ENCODE data around the gene NCKAP5.
A peak's percentile ranks its signal among the peaks of the same experiment; 100 is the strongest.

NCKAP5 gene

DNA sequence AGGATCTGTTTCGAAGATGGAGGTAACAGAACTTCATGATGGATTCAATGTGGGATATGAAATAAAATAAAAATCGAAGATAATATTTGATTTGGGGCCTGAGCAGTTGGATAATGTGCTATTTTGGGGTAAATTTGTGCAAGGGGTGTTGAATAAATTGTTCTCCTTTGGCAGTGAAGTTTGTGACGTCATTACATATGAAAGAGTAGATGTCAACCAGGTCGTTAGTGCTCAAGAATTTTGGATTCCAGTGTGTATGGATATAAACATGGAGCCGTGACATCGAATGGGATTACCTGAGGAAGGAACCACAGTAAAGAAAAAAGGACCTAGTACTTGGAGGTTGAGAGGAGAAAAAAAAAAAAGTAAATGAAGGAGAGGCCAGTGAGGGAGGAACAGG, 253.0 kb downstream of the NCKAP5 start:
- DNase-seq, result no peak

DNA sequence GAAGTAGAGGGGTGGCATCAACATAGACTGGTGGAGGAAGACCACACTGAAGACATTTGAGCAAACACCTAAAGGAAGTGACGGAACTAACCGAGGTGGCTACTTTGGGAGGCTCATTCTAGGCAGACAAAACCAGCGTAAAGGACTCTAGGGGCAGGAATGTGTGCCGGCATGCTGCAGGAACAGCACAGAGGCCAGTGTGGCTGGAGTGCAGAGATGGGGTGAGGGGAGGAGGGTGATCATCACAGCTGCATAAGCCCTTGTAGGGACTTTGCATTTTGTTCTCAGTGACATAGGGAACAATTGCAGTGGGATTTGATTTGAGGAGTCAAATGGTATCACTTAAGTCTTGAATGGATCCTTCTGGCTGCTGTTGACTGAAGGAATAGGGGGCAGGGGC, 253.5 kb downstream of the NCKAP5 start:
- no peak for DNase-seq

GRCh38 chr2:133312038-133312729, 256.1 kb downstream of the NCKAP5 start:
- no peak for DNase-seq

DNA sequence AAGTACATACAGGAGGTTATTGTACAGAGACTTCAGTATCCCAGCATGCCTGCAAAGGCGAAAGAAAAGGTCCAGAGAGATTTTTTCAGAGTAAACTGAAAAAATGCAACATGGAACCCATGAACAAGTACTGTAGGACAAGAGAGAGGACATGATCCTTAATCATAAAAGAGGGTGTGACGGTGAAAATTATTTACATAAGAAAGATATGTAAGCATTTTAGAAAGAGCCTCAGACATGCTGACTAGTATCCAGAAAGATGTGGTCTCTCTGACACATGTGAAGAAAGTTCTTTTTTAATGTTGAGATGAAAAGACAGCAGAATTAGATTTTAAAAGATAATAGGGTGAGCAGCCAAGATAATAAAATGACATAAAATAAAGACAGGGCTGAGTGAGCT, 262.0 kb downstream of the NCKAP5 start:
- no peak for DNase-seq

- DNase-seq, result no peak
Observed at GRCh38 chr2:133304344-133304743, 263.9 kb downstream of the NCKAP5 start.

DNA sequence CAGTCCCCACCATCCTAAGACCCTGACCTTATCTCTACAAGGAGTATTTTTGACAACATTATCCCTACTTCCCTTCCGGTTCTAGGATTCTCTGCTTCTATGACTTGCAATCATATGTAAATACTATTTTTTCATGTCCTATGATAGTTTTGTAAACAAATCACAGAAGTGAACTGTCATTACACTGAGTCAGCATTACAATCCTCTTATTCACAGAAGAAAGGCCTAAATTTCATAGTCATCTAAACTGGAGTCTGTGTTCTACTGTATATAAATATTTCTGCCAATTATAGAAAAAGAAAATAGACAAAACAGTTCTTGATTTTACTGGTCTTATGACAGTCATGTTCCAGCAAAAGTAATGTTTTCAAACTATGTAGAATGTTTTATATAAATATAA, 265.1 kb downstream of the NCKAP5 start:
- peak; percentile 89 for DNase-seq

GRCh38 chr2:133296401-133296800, 271.9 kb downstream of the NCKAP5 start:
- DNase-seq, result peak; percentile 84

GRCh38 chr2:133293544-133294353, 274.5 kb downstream of the NCKAP5 start:
- DNase-seq, result peak; percentile 89

DNA sequence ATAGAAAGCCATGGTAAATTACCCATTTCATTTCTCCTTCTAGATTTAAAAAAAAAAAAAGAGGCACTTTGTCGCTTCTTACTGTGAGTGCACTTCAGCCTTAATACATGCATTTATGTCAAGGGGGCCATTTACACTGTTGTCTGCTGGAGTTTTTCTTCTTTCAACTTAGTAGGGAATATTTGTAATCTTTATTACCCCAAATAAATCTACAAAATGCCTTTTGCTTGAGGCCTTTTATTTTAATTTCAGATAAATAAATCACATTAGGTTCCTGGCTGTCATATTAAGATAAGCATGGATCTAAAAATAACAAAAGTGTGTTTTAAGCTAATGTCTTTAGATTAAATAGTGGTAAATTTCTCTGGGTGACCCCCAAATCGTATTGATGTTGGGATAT, 276.0 kb downstream of the NCKAP5 start:
- DNase-seq, result no peak

DNA sequence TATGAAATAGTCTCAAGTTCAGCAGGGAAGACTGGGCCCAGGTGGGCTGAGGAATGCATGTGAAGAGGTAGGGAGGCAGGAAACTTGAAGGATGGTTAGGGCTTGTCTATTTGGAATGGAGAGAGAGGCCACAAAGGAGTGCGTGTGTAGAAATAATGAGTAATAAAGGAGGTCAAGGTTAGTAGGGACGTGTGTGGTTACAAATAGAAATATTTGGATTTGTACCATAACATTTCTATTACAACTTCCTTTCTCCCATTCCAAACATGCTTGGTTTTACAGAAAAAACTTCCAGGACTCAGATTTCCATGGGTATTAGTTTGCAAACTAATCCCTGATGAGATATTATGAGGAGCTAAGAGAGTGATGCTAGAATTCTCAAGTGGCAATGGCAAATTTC, 280.6 kb downstream of the NCKAP5 start:
- peak; percentile 96 for DNase-seq

GRCh38 chr2:133286326-133286922, 281.8 kb downstream of the NCKAP5 start:
- peak; percentile 76 for DNase-seq

DNA sequence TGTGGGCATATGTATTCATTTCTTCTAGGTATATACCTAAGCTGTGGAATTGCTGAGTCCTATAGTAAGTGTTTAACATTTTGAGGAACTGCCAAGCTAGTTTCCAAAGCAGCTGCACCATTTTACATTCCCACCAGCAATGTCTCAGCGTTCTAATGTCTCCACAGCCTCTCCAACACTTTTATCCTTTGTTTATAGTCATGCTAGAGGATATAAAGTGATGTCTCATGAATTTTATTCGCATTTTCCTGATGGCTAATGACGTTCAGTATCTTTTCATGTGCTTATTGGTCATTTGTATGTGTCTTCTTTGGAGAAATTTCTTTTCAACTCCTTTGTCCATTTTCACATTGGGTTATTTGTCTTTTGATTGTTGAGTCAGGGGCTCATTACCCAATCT, 295.2 kb downstream of the NCKAP5 start:
- DNase-seq, result no peak

DNA sequence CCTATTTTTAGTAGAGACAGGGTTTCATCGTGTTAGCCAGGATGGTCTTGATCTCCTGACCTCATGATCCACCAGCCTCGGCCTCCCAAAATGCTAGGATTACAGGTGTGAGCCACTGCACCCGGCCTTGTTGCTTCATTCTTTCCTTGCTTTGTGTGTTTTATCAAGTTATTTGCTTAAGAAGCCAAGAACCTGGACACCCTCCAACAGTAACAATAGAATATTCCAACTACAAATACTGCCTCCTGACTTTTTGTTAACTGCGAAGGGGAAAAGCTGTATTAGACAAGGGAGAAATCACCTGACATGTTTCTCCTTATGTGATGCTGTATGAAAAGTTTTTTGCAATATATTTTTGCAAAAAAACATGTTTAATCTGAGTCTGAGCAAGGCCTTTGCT, 297.2 kb downstream of the NCKAP5 start:
- DNase-seq, result no peak

DNA sequence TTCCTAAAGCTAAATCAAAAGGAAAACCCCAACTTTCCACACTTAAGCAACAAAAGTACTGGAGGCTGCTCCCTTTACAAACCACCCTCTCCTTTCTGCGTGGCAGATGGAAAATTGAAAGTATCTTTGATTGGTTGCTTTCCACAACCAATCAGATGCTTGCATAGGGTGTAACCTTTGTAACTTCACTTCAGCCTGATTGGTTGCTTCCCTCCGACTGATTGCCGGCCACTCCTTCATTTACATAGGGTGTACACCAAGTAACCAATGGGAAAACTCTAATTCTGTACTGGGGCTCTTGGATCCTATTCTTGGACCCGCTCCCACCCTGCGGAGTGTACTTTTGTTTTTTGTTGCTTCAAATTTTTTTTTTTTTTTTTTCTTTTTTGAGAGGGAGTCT, 297.7 kb downstream of the NCKAP5 start:
- no peak for DNase-seq

DNA sequence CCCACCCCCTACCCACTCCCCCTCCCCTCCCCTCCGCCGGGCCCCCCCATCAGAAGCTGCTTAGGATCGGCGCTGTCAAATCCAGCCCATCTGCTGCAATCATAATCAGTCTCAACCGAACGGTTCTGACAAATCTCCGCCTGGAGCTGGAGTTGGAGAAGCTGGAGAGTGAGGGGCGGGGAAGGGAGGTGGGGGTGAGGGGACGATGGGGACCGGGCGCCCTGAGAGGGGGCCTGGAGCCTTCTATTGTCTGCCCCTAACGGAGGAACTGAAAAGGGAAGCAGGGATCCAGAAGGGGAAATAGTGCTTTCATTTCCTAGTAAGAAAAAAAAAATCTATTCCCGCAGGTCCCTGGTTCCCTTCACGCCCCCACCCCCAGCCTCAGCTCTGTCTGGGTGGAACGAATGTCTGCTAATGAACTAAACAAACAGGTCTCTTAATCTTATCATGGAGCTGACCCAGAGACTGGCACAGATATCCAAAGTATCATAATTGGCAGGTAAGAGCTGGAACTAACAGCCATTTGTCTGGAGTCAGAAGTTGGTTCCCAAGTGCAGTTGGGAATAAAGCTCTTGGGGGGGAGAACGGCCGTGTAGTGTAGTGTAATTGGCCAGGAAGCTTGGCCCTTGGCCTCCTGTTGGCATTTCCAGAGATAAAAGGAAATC, 301.2 kb downstream of the NCKAP5 start:
- DNase-seq, result peak; percentile 26

GRCh38 chr2:133266041-133266925, 302.0 kb downstream of the NCKAP5 start:
- DNase-seq, result peak; percentile 40

GRCh38 chr2:133265432-133265949, 302.8 kb downstream of the NCKAP5 start:
- peak; percentile 25 for DNase-seq

- DNase-seq, result no peak
Observed at GRCh38 chr2:133264989-133265401, 303.3 kb downstream of the NCKAP5 start.

DNA sequence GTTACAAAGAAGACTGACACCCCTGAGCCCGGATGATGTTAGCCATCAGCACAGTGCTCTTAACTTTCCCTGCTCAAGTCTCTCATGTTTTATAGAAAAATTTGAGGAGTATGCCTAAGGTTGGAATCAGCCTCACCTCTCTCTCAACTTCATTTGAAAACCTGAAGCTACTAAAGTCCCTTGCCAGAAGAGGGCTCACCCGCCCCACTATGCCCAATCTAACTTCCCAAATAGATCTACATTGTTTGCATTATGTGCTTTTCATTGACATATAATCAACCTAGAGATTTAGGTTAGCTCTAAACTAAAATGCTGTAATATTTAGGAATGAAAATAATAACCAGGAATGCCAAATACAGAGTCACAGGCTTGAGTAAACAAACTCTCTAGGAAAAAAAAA, 305.4 kb downstream of the NCKAP5 start:
- peak; percentile 47 for DNase-seq

- no peak for DNase-seq
Observed at GRCh38 chr2:133255360-133255759, 312.9 kb downstream of the NCKAP5 start.

DNA sequence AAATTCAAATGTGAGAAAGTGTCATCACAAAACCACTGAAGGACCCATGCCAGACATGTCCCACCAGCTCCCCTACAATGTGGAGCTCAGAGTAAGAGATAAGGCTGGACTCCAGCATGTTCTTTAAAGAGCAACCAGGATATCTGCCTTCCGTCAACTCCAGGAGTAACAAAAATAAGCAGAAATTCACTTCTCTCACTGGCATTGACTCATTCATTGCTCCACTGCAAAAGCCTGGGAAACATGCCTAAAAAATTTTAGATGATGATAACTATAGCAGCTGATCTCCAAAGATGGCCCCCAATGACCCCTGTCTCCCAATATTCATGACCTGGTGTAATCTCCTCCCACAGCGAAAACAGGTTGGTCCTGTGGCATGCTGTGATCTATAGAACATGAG, 314.5 kb downstream of the NCKAP5 start:
- no peak for DNase-seq

DNA sequence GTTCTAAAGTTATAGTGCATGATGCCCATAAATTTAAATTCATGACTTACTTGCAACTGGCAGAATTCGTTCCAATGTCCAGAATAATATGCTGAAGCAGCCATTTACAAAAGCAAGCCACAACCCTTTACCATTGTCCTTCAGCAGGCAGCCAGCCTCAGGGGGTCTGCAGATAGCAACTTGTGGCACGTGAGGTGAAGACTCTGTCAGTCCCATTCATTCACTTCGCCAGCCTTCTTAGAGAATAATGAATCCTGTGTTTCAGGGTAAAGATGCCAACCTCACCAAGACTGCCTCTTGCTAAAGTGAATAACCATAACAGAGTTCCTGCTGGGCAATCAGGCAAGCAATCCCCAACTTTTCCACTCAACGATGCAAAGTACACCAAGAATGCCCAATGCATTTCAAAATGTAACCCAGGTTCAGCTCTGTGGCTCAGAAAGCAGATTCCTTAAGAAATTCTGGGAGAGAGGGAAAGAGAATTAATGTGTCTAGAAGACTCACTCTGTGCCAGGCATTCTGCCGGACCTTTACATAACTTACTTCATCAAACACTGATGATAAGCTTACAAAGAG, 315.4 kb downstream of the NCKAP5 start:
- no peak for DNase-seq

All from HCEC 1CT (cell line).